Erythroblast (primary cell): ENCODE measurements around the gene LCE1A.

Experiments used
- GATA1 ChIP-seq: IDR thresholded peaks from 2 replicates; pipeline ENCODE4 v1.6.1; 2011; ENCODE audit warnings: low read depth, mild to moderate bottlenecking, control low read depth, low read length, moderate library complexity
- POLR2A ChIP-seq: IDR thresholded peaks from 2 replicates; pipeline ENCODE4 v1.6.1; 2011; ENCODE audit warnings: mild to moderate bottlenecking, low read length

GRCh38 chr1:152855661-152856060 lies 28.4 kb downstream of the LCE1A start:
- no peak for TF ChIP-seq POLR2A
- TF ChIP-seq GATA1, result no peak
